Neural progenitor cell (in vitro differentiated cells): ENCODE results near the gene PRG2.

Experiments used
- CTCF ChIP-seq: fragments of 200-600 bp; sonication (generic); IDR thresholded peaks from 2 replicates; pipeline ENCODE4 v1.5.1; 2017; ENCODE audit warnings: antibody characterized with exemption, mild to moderate bottlenecking
- EZH2 ChIP-seq: fragments of 200-600 bp; sonication (generic); IDR thresholded peaks from 2 replicates; pipeline ENCODE4 v1.6.1; 2017; ENCODE audit warnings: antibody characterized with exemption, mild to moderate bottlenecking, moderate library complexity

GRCh38 chr11:57429946-57430345 lies 39.5 kb upstream of the PRG2 start:
- no peak for TF ChIP-seq EZH2
- TF ChIP-seq CTCF = no peak
